Calu3 (cell line): ENCODE results near the gene CDH13. TPM values are rescaled to one million over a fixed set of nuclear protein-coding genes. Genes with fewer than 3 reads are reported as not detected.

Experiments used
- BruUV-seq: library from RNA; stranded (reverse); fragments of 400-500 nt; replicated peaks from 2 replicates; lab custom pipeline; 2021; lab: Mats Ljungman, UMichigan
- CTCF ChIA-PET: fragments of 300-600 bp; sonication (Branson Sonifier 250); formaldehyde crosslinking; loops from one replicate; lab custom pipeline; 2022; ENCODE audit warnings: antibody characterized with exemption; lab: Charles Lee
- DNase-seq: peaks from one replicate; pipeline ENCODE4 v3.0.0; 2022
- H3K27ac Mint-ChIP-seq: one replicate; pipeline ENCODE4 v1.8.0; 2022; ENCODE audit warnings: mixed read lengths; ENCODE audit not compliant: unreplicated experiment
- H3K27me3 Mint-ChIP-seq: one replicate; pipeline ENCODE4 v1.8.0; 2022; ENCODE audit warnings: mixed read lengths; ENCODE audit not compliant: unreplicated experiment
- H3K36me3 Mint-ChIP-seq: one replicate; pipeline ENCODE4 v1.8.0; 2022; ENCODE audit warnings: mild to moderate bottlenecking, moderate library complexity, mixed read lengths; ENCODE audit not compliant: insufficient read depth, unreplicated experiment
- H3K4me1 Mint-ChIP-seq: one replicate; pipeline ENCODE4 v1.8.0; 2022; ENCODE audit warnings: mild to moderate bottlenecking, low read depth, mixed read lengths; ENCODE audit not compliant: unreplicated experiment
- H3K4me3 Mint-ChIP-seq: one replicate; pipeline ENCODE4 v1.8.0; 2022; ENCODE audit warnings: mild to moderate bottlenecking, low read depth, moderate library complexity, mixed read lengths; ENCODE audit not compliant: unreplicated experiment
- H3K9me3 Mint-ChIP-seq: one replicate; pipeline ENCODE4 v1.8.0; 2022; ENCODE audit warnings: low read depth, mixed read lengths; ENCODE audit not compliant: unreplicated experiment
- intact Hi-C: fragments of 100-400 bp; cut with micrococcal nuclease; formaldehyde crosslinking; loops from one replicate; pipeline ENCODE4 v1.10.0; 2022; ENCODE audit not compliant: unreplicated experiment
- total RNA-seq: library from RNA; stranded (reverse); gene quantifications from 2 replicates; pipeline ENCODE4 v1.2.3, GENCODE V29; 2022
- TF ChIP-seq, protein P1 (sequence below): fragments of 200-600 bp; IDR thresholded peaks from one replicate; pipeline ENCODE4 v1.8.0; 2022; ENCODE audit warnings: antibody characterized with exemption; ENCODE audit not compliant: unreplicated experiment

The CDH13 gene
- total RNA-seq, 1 experiment from 2014 or later, result not detected

GRCh38 chr16:83298541-83298940 lies 671.8 kb downstream of the CDH13 start:
- BruUV-seq, result no TSS peak
- TF ChIP-seq, protein P1, sequence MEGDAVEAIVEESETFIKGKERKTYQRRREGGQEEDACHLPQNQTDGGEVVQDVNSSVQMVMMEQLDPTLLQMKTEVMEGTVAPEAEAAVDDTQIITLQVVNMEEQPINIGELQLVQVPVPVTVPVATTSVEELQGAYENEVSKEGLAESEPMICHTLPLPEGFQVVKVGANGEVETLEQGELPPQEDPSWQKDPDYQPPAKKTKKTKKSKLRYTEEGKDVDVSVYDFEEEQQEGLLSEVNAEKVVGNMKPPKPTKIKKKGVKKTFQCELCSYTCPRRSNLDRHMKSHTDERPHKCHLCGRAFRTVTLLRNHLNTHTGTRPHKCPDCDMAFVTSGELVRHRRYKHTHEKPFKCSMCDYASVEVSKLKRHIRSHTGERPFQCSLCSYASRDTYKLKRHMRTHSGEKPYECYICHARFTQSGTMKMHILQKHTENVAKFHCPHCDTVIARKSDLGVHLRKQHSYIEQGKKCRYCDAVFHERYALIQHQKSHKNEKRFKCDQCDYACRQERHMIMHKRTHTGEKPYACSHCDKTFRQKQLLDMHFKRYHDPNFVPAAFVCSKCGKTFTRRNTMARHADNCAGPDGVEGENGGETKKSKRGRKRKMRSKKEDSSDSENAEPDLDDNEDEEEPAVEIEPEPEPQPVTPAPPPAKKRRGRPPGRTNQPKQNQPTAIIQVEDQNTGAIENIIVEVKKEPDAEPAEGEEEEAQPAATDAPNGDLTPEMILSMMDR, result no peak

GRCh38 chr16:83300326-83300725 lies 673.6 kb downstream of the CDH13 start:
- Mint-ChIP-seq H3K27me3 (no peaks in the 10 kb centered on the region), H3K4me1 (no peaks in the 10 kb centered on the region), H3K9me3 (peaks cover 13% of the 10 kb centered on the region), H3K4me3 (no peak overlapping the region), H3K36me3 (no peaks in the 10 kb centered on the region), H3K27ac (no peak overlapping the region)
- no TSS peak for BruUV-seq
- intact Hi-C loops, result no loop called here
- CTCF ChIA-PET, result no interaction called here
- DNase-seq, result no peak
- TF ChIP-seq, protein P1, result no peak

More at GRCh38 chr16:83298541-83298940, 671.8 kb downstream of the CDH13 start:
- Mint-ChIP-seq H3K36me3 (no peaks in the 10 kb centered on the region), H3K9me3 (peaks cover 11% of the 10 kb centered on the region), H3K4me1 (no peaks in the 10 kb centered on the region), H3K27ac (no peak overlapping the region), H3K27me3 (no peaks in the 10 kb centered on the region), H3K4me3 (no peak overlapping the region)
- DNase-seq, result no peak
- CTCF ChIA-PET, result no interaction called here
- intact Hi-C loops, result no loop called here

DNA sequence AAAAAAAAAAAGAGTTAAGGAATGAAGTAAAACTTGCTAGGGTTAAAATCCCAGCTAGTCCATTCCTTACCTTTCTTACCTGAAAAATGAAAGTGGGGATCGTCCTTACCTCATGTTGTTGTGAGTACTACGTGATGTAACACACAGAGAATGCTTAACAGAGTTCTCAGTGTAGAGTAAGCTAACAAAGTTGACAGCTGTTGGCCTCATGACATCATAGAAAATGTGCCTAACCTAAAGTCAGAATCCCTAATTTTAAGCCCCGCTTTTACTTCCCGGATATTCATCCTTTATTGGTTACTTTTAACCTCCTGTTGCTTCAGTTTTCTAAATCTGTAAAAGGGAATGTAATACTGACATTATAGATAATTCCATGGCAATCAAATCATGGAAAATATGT lies 675.2 kb downstream of the CDH13 start:
- TF ChIP-seq, protein P1, result no peak
- BruUV-seq, result no TSS peak
- DNase-seq, result no peak
- CTCF ChIA-PET, result no interaction called here
- H3K27me3 Mint-ChIP-seq, result no peaks in the 10 kb centered on the region
- H3K4me1 Mint-ChIP-seq, result no peaks in the 10 kb centered on the region
- H3K27ac Mint-ChIP-seq, result no peak overlapping the region
- H3K9me3 Mint-ChIP-seq, result peaks cover 10% of the 10 kb centered on the region
- H3K4me3 Mint-ChIP-seq, result no peak overlapping the region
- no peaks in the 10 kb centered on the region for H3K36me3 Mint-ChIP-seq
- intact Hi-C loops, result no loop called here

DNA sequence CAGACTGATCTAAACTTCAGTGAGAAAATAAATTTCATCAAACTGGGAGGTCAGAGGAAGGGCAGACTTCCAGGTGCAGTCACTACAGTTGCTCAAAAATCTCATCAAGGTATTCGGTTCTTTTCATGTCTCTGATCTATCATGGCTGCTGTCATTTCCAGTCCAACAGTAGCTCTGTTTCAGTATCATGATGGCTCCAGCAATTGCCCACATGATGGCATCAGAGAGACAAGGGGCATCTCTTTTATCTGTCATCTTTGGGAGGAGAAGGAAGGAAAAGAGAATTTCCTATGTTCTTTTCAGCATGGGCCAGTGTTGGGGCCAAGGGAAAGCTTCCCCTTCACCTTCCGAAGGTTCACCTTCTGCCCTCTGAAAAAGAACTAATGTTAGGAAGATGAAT lies 676.1 kb downstream of the CDH13 start:
- TF ChIP-seq, protein P1, result no peak
- no peak overlapping the region for H3K4me3 Mint-ChIP-seq
- CTCF ChIA-PET, result no interaction called here
- no TSS peak for BruUV-seq
- H3K9me3 Mint-ChIP-seq, result peaks cover 9% of the 10 kb centered on the region
- no peaks in the 10 kb centered on the region for H3K4me1 Mint-ChIP-seq
- no peak overlapping the region for H3K27ac Mint-ChIP-seq
- no peak for DNase-seq
- intact Hi-C loops, result no loop called here
- H3K27me3 Mint-ChIP-seq, result no peaks in the 10 kb centered on the region
- no peaks in the 10 kb centered on the region for H3K36me3 Mint-ChIP-seq
